Vagina (tissue), 2 donors: ENCODE data around the gene ISOC2. TPM values are rescaled to one million over a fixed set of nuclear protein-coding genes. Genes with fewer than 3 reads are reported as not detected.
"Not testable (repeated sequence)": the region's sequence is repeated elsewhere in the genome, so short reads cannot be mapped to it uniquely, and the experiment has no call there.

Experiments
- DNase-seq, 2 donors: peaks; one replicate each; pipeline ENCODE4 v3.0.0-alpha.2; 2017; ENCODE audit errors: extremely low spot score in 2 of 2
- H3K27ac ChIP-seq: fragments of 200-600 bp; sonication (generic); one replicate; pipeline ENCODE4 v1.5.1; 2019
- H3K27me3 ChIP-seq: fragments of 200-600 bp; sonication (generic); one replicate; pipeline ENCODE4 v1.5.1; 2019
- H3K36me3 ChIP-seq, 2 donors: fragments of 200-600 bp; sonication (generic); one replicate each; pipeline ENCODE4 v1.5.1; 2017 to 2019
- H3K4me1 ChIP-seq: fragments of 200-600 bp; sonication (generic); one replicate; pipeline ENCODE4 v1.5.1; 2019
- H3K4me3 ChIP-seq, 2 donors: fragments of 200-600 bp; sonication (generic); 1 replicate in 1 of 2; 2 replicates in 1 of 2; pipeline ENCODE4 v1.5.1; 2016 to 2019
- H3K9me3 ChIP-seq: fragments of 200-600 bp; sonication (generic); one replicate; pipeline ENCODE4 v1.5.1; 2019
- CTCF ChIP-seq, 3 experiments: fragments of 450-650 bp in 2 of 3; fragments of 200-600 bp in 1 of 3; sonication (generic) in 1 of 3; IDR thresholded peaks; one replicate each; pipeline ENCODE4 v1.5.1; 2017 to 2019; ENCODE audit warnings: antibody characterized with exemption in 3 of 3, mild to moderate bottlenecking in 2 of 3, moderate library complexity in 2 of 3
- POLR2A ChIP-seq, 2 donors: fragments of 450-650 bp; IDR thresholded peaks; one replicate each; pipeline ENCODE4 v1.6.1; 2017; ENCODE audit warnings: antibody characterized with exemption in 2 of 2, mild to moderate bottlenecking in 2 of 2, moderate library complexity in 2 of 2
- POLR2AphosphoS5 ChIP-seq, 2 donors: sonication (generic); formaldehyde crosslinking; IDR thresholded peaks; one replicate each; pipeline ENCODE4 v1.9.0; 2017; ENCODE audit warnings: antibody characterized with exemption in 2 of 2, mild to moderate bottlenecking in 2 of 2, low read depth in 1 of 2; ENCODE audit not compliant: insufficient read depth in 1 of 2
- intact Hi-C: fragments of 100-400 bp; cut with DNase I; formaldehyde crosslinking; loops from one replicate; pipeline ENCODE4 v1.15.1; 2023
- total RNA-seq: library from RNA; depleted of rRNA; stranded (reverse); fragments of >200 nt; gene quantifications from one replicate; pipeline ENCODE4 v1.2.3, GENCODE V29; 2016

The ISOC2 gene
- total RNA-seq, 1 donor from 2014 or later, result 61.4 TPM

- intact Hi-C loops, result loop anchor here (10.0 kb wide), 1 partner anchor 196 kb away; the partner anchor contains the start of genes ZNF524 and ZNF865
- TF ChIP-seq POLR2AphosphoS5 (IDR thresholded peaks at IDR 0.05; ENCODE audit: insufficient read depth in 1 of 2, low read depth in 1 of 2) (no peak), CTCF (IDR thresholded peaks at IDR 0.05) (peak in 1 of 3 experiments; percentile 4), POLR2A (IDR thresholded peaks at IDR 0.05) (no peak)
- H3K36me3 ChIP-seq, result peaks cover 0 to 17% of the 10 kb centered on the region in 2 donors
- H3K27ac ChIP-seq, result peak overlapping the region; percentile 92
- H3K27me3 ChIP-seq, result no peaks in the 10 kb centered on the region
- peaks cover 26% of the 10 kb centered on the region for H3K4me1 ChIP-seq
- peak overlapping the region; percentile 76 to 100 for H3K4me3 ChIP-seq
- no peak for DNase-seq
- H3K9me3 ChIP-seq, result no peaks in the 10 kb centered on the region
These were observed 52.9 kb downstream of the ISOC2 start for GRCh38 chr19:55408533-55408872.

- Histone ChIP-seq H3K4me3 (peak overlapping the region; percentile 76 to 100), H3K9me3 (no peaks in the 10 kb centered on the region), H3K36me3 (peaks cover 0 to 23% of the 10 kb centered on the region in 2 donors), H3K27ac (peak overlapping the region; percentile 92), H3K4me1 (peaks cover 26% of the 10 kb centered on the region), H3K27me3 (no peaks in the 10 kb centered on the region)
- DNase-seq, result peak in 1 of 2 donors; percentile 99
- peak; percentile 91 to 96 for TF ChIP-seq POLR2AphosphoS5 (IDR thresholded peaks at IDR 0.05; ENCODE audit: insufficient read depth in 1 of 2, low read depth in 1 of 2)
- no peak for TF ChIP-seq POLR2A (IDR thresholded peaks at IDR 0.05)
- peak in 1 of 3 experiments; percentile 18 for TF ChIP-seq CTCF (IDR thresholded peaks at IDR 0.05)
- intact Hi-C loops, result loop anchor here (10.0 kb wide), 1 partner anchor 197 kb away; the partner anchor contains the start of genes ZNF524 and ZNF865
These were observed 53.5 kb downstream of the ISOC2 start for GRCh38 chr19:55407800-55408532.

- peak; percentile 19 to 95 for TF ChIP-seq POLR2A (IDR thresholded peaks at IDR 0.05)
- Histone ChIP-seq H3K4me1 (peaks cover 26% of the 10 kb centered on the region), H3K27ac (peak within 1 kb of the TSS; percentile 92), H3K36me3 (peaks cover 0 to 28% of the 10 kb centered on the region in 2 donors), H3K4me3 (peak within 1 kb of the TSS; percentile 76 to 100)
- H3K9me3 ChIP-seq, DNase-seq, H3K27me3 ChIP-seq: not testable (repeated sequence)
- intact Hi-C loops, result loop anchor here (10.0 kb wide), 1 partner anchor 197 kb away; the partner anchor contains the start of genes ZNF524 and ZNF865
These were observed 54.0 kb downstream of the ISOC2 start, which contains the start of gene UBE2S for GRCh38 chr19:55407550-55407799. Gene UBE2S (minus strand): TSS chr19:55407788. CDS start chr19:55407589, 199 bp downstream.

GRCh38 chr19:55406826-55407549 is 54.5 kb downstream of the ISOC2 start:
- H3K4me1 ChIP-seq, result peaks cover 26% of the 10 kb centered on the region
- peak overlapping the region; percentile 76 to 100 for H3K4me3 ChIP-seq
- peak overlapping the region; percentile 92 for H3K27ac ChIP-seq
- TF ChIP-seq CTCF (IDR thresholded peaks at IDR 0.05) (no peak), POLR2A (IDR thresholded peaks at IDR 0.05) (no peak), POLR2AphosphoS5 (IDR thresholded peaks at IDR 0.05; ENCODE audit: insufficient read depth in 1 of 2, low read depth in 1 of 2) (no peak)
- intact Hi-C loops, result loop anchor here (10.0 kb wide), 1 partner anchor 198 kb away; the partner anchor contains the start of genes ZNF524 and ZNF865
- H3K36me3 ChIP-seq, result peaks cover 0 to 32% of the 10 kb centered on the region in 2 donors
- no peaks in the 10 kb centered on the region for H3K9me3 ChIP-seq
- H3K27me3 ChIP-seq, result no peaks in the 10 kb centered on the region
- DNase-seq, result no peak

- Histone ChIP-seq H3K27ac (peak overlapping the region; percentile 92), H3K27me3 (no peaks in the 10 kb centered on the region), H3K4me3 (peak overlapping the region; percentile 76 to 100), H3K36me3 (peaks cover 0 to 39% of the 10 kb centered on the region in 2 donors), H3K4me1 (peaks cover 26% of the 10 kb centered on the region), H3K9me3 (no peaks in the 10 kb centered on the region)
- TF ChIP-seq POLR2AphosphoS5 (IDR thresholded peaks at IDR 0.05; ENCODE audit: insufficient read depth in 1 of 2, low read depth in 1 of 2), result no peak
- no peak for TF ChIP-seq POLR2A (IDR thresholded peaks at IDR 0.05)
- no peak for TF ChIP-seq CTCF (IDR thresholded peaks at IDR 0.05)
- intact Hi-C loops, result loop anchor here (10.0 kb wide), 1 partner anchor 199 kb away; the partner anchor contains the start of genes ZNF524 and ZNF865
- no peak for DNase-seq
These were observed 55.2 kb downstream of the ISOC2 start for GRCh38 chr19:55406091-55406825.
